Upper lobe of right lung (tissue), 1 donor: ENCODE measurements around the gene CPN1. TPM values are rescaled to one million over a fixed set of nuclear protein-coding genes. Genes with fewer than 3 reads are reported as not detected.
"Not testable (repeated sequence)": the region's sequence is repeated elsewhere in the genome, so short reads cannot be mapped to it uniquely, and the experiment has no call there.

Experiments used
- ATAC-seq: fragments of 200-7000 bp; cut with Tn5 transposase; one replicate; pipeline ENCODE4 v1.9.1; 2020; ENCODE audit warnings: mild to moderate bottlenecking, moderate library complexity
- DNase-seq: peaks from one replicate; pipeline ENCODE4 v3.0.0-alpha.2; 2020
- H3K27ac ChIP-seq: fragments of 200-600 bp; one replicate; pipeline ENCODE4 v1.8.0; 2022
- H3K27me3 ChIP-seq: fragments of 200-600 bp; one replicate; pipeline ENCODE4 v1.8.0; 2022; ENCODE audit warnings: mild to moderate bottlenecking
- H3K36me3 ChIP-seq: fragments of 200-600 bp; one replicate; pipeline ENCODE4 v1.8.0; 2022
- H3K4me1 ChIP-seq: fragments of 200-600 bp; one replicate; pipeline ENCODE4 v1.8.0; 2022
- H3K4me3 ChIP-seq: fragments of 200-600 bp; one replicate; pipeline ENCODE4 v1.8.0; 2022; ENCODE audit warnings: mild to moderate bottlenecking
- H3K9me3 ChIP-seq: fragments of 200-600 bp; one replicate; pipeline ENCODE4 v1.8.0; 2022
- intact Hi-C: fragments of 100-400 bp; cut with DNase I; formaldehyde crosslinking; loops from one replicate; pipeline ENCODE4 v1.11.0; 2022
- long read RNA-seq: library from polyadenylated mRNA; unstranded; transcript quantifications from one replicate; pipeline ENCODE4 v2.0.0, GENCODE V29; 2021
- total RNA-seq: library from RNA; stranded (reverse); fragmentation: NEBNext Ultra II Directional; extraction: Animal tissue kit (Norgen Biotek cat#: 25700); gene quantifications from one replicate; pipeline ENCODE4 v1.2.1, GENCODE V29; 2021
- TF ChIP-seq, protein P1 (sequence below): fragments of 200-600 bp; IDR thresholded peaks from one replicate; pipeline ENCODE4 v1.8.0; 2022; ENCODE audit warnings: antibody characterized with exemption
- donor health status: DM: no; HTN: yes; CAD: no; lungs with severe emphysema.

CPN1 gene
- total RNA-seq: not detected
- long read RNA-seq: 0 reads

DNA sequence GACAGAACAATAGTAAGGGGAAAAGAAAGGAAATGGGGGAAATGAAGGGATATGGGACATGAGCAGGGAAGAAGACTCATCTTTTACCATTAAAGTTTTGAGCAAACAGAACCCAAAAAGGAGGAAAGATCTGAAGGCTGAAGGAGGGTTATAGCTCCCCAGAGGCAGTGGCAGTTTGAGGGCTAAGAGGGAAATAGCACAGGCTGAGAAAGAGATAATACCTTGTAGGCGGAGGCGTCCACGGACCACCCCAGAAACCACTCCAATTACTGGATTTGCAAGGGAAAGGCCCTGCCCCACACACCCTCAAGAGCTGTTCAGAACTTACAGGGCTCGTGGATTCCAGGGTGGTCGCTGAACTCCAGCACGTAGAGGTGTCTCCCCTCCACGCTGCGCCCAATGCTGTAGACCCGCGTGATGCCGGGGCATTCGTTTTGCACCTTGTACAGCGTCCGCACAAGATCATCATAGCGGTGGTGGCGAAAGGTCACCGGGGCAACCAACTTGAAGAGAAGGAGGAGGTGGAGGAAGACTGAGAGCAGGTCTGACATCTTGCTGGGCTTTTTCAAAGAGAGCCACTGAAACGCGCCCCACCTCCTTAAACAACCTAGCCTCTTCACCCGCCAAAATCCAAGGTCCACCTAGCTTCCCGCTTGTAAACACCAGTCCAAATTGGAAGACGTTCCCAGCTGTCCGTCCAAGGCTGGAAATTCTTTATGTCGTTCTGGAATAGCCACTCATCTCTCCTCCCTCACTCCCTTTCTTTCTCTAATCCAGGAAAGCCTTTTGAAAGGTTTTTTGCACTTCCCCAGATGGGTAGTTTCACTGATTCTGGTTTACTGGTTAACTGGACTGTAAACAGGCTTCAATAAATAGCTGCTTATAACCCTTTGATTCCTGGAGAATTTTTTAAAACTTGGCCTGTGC, at the start of gene CPN1:
Gene CPN1, minus strand, starts transcription at position 795 of the 927 bp plus-strand sequence. Its CDS starts 244 bp downstream, at position 551.
- H3K9me3 ChIP-seq: no peaks in the 10 kb centered on the region
- H3K27me3 ChIP-seq: no peaks in the 10 kb centered on the region
- H3K27ac ChIP-seq: no peak within 1 kb of the TSS
- TF ChIP-seq, protein P1, sequence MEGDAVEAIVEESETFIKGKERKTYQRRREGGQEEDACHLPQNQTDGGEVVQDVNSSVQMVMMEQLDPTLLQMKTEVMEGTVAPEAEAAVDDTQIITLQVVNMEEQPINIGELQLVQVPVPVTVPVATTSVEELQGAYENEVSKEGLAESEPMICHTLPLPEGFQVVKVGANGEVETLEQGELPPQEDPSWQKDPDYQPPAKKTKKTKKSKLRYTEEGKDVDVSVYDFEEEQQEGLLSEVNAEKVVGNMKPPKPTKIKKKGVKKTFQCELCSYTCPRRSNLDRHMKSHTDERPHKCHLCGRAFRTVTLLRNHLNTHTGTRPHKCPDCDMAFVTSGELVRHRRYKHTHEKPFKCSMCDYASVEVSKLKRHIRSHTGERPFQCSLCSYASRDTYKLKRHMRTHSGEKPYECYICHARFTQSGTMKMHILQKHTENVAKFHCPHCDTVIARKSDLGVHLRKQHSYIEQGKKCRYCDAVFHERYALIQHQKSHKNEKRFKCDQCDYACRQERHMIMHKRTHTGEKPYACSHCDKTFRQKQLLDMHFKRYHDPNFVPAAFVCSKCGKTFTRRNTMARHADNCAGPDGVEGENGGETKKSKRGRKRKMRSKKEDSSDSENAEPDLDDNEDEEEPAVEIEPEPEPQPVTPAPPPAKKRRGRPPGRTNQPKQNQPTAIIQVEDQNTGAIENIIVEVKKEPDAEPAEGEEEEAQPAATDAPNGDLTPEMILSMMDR: no peak
- H3K36me3 ChIP-seq: no peaks in the 10 kb centered on the region
- H3K4me3 ChIP-seq: no peak within 1 kb of the TSS
- H3K4me1 ChIP-seq: no peaks in the 10 kb centered on the region
- intact Hi-C loops: no loop called here
- no peak for ATAC-seq
- no peak for DNase-seq

DNA sequence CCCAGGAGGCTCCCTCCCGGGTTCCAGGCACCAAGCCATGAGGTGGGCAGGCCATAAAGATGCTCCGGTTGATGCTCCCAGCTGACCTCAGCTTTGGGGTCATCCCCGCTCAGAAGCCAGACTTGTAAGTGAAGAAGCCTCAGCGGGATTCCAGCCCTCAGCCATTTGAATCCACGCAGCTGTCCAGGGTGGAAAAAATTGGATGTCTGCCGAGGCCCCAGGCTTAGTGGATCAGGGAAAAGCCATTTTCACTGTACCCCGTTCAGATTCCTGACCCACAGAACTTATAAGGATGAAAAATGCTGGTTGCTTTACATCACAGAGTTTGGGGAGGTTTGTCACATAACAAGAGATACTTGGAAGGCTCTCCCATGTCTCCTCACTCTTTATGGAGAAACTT, 49.2 kb upstream of the CPN1 start:
- Histone ChIP-seq H3K27ac (no peak overlapping the region), H3K27me3 (no peaks in the 10 kb centered on the region), H3K4me1 (no peaks in the 10 kb centered on the region), H3K4me3 (no peak overlapping the region), H3K9me3 (no peaks in the 10 kb centered on the region), H3K36me3 (no peaks in the 10 kb centered on the region)
- intact Hi-C loops: no loop called here
- TF ChIP-seq, protein P1: no peak
- ATAC-seq (no peak), DNase-seq (no peak)

DNA sequence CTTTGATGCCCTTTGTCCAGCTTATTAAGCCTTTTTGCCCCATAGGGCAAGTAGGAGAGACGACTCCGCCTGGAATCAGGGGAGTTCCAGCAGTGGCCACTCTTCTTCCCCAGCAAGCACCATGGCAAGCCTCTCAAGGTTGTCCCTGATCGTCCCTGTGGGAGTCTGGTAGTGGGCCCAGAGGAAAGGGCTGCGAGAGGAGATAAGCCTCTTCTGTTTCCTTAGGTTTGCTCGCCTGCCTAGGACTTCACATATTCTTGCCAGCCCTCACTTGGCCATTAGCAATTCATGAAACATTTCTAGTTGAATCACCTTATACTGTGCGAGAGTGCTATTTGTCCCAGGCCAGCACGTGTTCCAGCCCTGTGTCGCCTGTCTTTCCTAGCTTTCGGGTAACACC, 47.8 kb upstream of the CPN1 start:
- TF ChIP-seq, protein P1: no peak
- Histone ChIP-seq H3K36me3 (no peaks in the 10 kb centered on the region), H3K27ac (no peak overlapping the region), H3K27me3 (no peaks in the 10 kb centered on the region), H3K9me3 (no peaks in the 10 kb centered on the region), H3K4me1 (no peaks in the 10 kb centered on the region), H3K4me3 (no peak overlapping the region)
- ATAC-seq: no peak
- intact Hi-C loops: no loop called here
- no peak for DNase-seq

DNA sequence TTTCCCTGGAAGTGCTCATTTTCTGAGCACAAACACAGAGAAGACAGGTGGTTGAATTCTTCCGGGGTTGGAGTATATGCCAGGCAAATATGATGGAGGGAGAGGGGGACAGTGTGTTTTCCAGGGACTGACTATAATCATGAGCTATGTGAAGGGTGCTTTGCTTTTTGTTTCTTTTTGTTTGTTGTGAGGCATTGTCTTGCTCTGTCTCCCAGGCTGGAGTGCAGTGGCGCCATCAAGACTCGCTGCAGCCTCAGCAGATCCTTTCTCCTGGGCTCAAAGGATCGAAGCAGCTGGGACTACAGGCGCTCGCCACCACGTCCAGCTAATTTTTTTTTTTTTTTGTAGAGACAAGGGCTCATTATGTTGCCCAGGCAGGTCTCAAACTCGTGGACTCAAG, 47.3 kb upstream of the CPN1 start:
- intact Hi-C loops: no loop called here
- H3K9me3 ChIP-seq: no peaks in the 10 kb centered on the region
- no peaks in the 10 kb centered on the region for H3K27me3 ChIP-seq
- H3K36me3 ChIP-seq: no peaks in the 10 kb centered on the region
- ATAC-seq (no peak), DNase-seq (no peak)
- TF ChIP-seq, protein P1: no peak
- no peak overlapping the region for H3K27ac ChIP-seq
- H3K4me1 ChIP-seq: no peaks in the 10 kb centered on the region
- H3K4me3 ChIP-seq: no peak overlapping the region

DNA sequence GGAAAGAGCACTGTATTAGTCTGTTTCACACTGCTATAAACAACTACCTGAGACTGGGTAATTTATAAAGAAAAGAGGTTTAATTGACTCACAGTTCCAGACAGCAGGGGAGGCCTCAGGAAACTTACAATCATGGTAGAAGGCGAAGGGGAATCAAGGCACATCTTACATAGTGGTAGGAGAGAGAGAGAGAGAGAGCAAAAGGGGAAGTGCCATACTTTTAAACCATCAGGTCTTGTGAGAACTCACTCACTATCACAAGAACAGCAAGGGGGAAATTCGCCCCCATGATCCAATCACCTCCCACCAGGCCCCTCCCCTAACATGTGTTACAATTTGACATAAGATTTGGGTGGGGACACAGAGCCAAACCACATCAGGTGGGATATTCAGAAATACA, 43.7 kb upstream of the CPN1 start:
- intact Hi-C loops, H3K9me3 ChIP-seq, H3K27me3 ChIP-seq, H3K4me3 ChIP-seq, DNase-seq, ATAC-seq, H3K4me1 ChIP-seq, H3K36me3 ChIP-seq, H3K27ac ChIP-seq: not testable (repeated sequence)

DNA sequence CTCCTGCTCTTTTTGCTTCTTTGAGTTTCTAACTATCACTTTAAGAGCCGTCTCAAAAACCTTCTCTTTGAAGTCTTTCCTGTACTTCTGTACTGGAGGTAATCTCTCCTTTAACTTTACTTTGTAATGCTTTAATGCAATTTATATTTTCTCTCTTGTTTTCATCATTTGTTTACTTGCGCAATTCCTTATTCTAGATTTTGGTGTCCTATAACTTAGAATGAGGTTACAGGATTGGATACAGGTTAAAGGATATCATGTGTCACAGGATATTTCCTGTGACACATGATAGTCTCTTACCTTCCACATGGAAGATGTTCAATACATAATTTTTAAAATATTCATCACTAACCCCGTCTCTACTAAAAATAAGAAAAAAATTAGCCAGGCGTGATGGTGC, 42.4 kb upstream of the CPN1 start:
- peaks cover 11% of the 10 kb centered on the region for H3K27me3 ChIP-seq
- no peak overlapping the region for H3K27ac ChIP-seq
- no peaks in the 10 kb centered on the region for H3K4me1 ChIP-seq
- no peak for ATAC-seq
- no peaks in the 10 kb centered on the region for H3K9me3 ChIP-seq
- DNase-seq: no peak
- H3K36me3 ChIP-seq: no peaks in the 10 kb centered on the region
- TF ChIP-seq, protein P1: no peak
- intact Hi-C loops: no loop called here
- H3K4me3 ChIP-seq: no peak overlapping the region
